Measurements from ENCODE around the gene LCN6. TPM values are rescaled to one million over a fixed set of nuclear protein-coding genes. Genes with fewer than 3 reads are reported as not detected.
A peak's percentile ranks its signal among the peaks of the same experiment; 100 is the strongest.

Gene LCN6
- total RNA-seq, 1 experiment from 2014 or later, result not detected

GRCh38 chr9:136728080-136728547 lies 20.2 kb downstream of the LCN6 start:
- DNase-seq (ENCODE audit: extremely low read depth, low read depth), result peak; percentile 82

GRCh38 chr9:136726631-136727191 lies 21.6 kb downstream of the LCN6 start:
- peak; percentile 47 for DNase-seq (ENCODE audit: extremely low read depth, low read depth)

- no peak for DNase-seq (ENCODE audit: extremely low read depth, low read depth)
Measured at GRCh38 chr9:136726118-136726517, 22.2 kb downstream of the LCN6 start.

GRCh38 chr9:136725612-136726011 lies 22.7 kb downstream of the LCN6 start:
- DNase-seq (ENCODE audit: extremely low read depth, low read depth), result no peak

GRCh38 chr9:136724772-136725171 lies 23.6 kb downstream of the LCN6 start:
- no peak for DNase-seq (ENCODE audit: extremely low read depth, low read depth)

GRCh38 chr9:136723989-136724388 lies 24.3 kb downstream of the LCN6 start:
- no peak for DNase-seq (ENCODE audit: extremely low read depth, low read depth)

GRCh38 chr9:136723362-136723976 lies 24.9 kb downstream of the LCN6 start:
- DNase-seq (ENCODE audit: extremely low read depth, low read depth), result no peak

GRCh38 chr9:136722969-136723356 lies 25.4 kb downstream of the LCN6 start:
- DNase-seq (ENCODE audit: extremely low read depth, low read depth), result no peak

- no peak for DNase-seq (ENCODE audit: extremely low read depth, low read depth)
Measured at GRCh38 chr9:136722093-136722968, 26.0 kb downstream of the LCN6 start.

- DNase-seq (ENCODE audit: extremely low read depth, low read depth), result peak; percentile 67
Measured at GRCh38 chr9:136721339-136722092, 26.8 kb downstream of the LCN6 start.

- DNase-seq (ENCODE audit: extremely low read depth, low read depth), result no peak
Measured at GRCh38 chr9:136720898-136721338, 27.4 kb downstream of the LCN6 start.

- no peak for DNase-seq (ENCODE audit: extremely low read depth, low read depth)
Measured at GRCh38 chr9:136720251-136720897, 28.0 kb downstream of the LCN6 start.

GRCh38 chr9:136719195-136719880 lies 29.0 kb downstream of the LCN6 start:
- no peak for DNase-seq (ENCODE audit: extremely low read depth, low read depth)

- DNase-seq (ENCODE audit: extremely low read depth, low read depth), result no peak
Measured at GRCh38 chr9:136718345-136719194, 29.8 kb downstream of the LCN6 start.

- no peak for DNase-seq (ENCODE audit: extremely low read depth, low read depth)
Measured at GRCh38 chr9:136717399-136717798, 30.9 kb downstream of the LCN6 start.

- DNase-seq (ENCODE audit: extremely low read depth, low read depth), result no peak
Measured at GRCh38 chr9:136714893-136715274, 33.4 kb downstream of the LCN6 start.

GRCh38 chr9:136714096-136714892 lies 34.0 kb downstream of the LCN6 start:
- DNase-seq (ENCODE audit: extremely low read depth, low read depth), result no peak

- no peak for DNase-seq (ENCODE audit: extremely low read depth, low read depth)
Measured at GRCh38 chr9:136713550-136713949, 34.8 kb downstream of the LCN6 start.

All from NCI-H460 (cell line).